WERI-Rb-1 (cell line): Measurements from ENCODE around the gene PLEKHG4B.
"Not testable (repeated sequence)": the region's sequence is repeated elsewhere in the genome, so short reads cannot be mapped to it uniquely, and the experiment has no call there.

Experiments used
- DNase-seq: peaks from one replicate; pipeline ENCODE4 v3.0.0-alpha.2; 2020
- H3K27ac ChIP-seq: fragments of 250-450 bp; sonication (Bioruptor Pico); 2 replicates; pipeline ENCODE4 v1.5.1; 2020; ENCODE audit warnings: mild to moderate bottlenecking, moderate library complexity
- H3K27me3 ChIP-seq: fragments of 250-450 bp; sonication (Bioruptor Pico); 2 replicates; pipeline ENCODE4 v1.5.1; 2021; ENCODE audit warnings: mild to moderate bottlenecking, low read depth, moderate library complexity; ENCODE audit not compliant: insufficient read depth, severe bottlenecking
- H3K36me3 ChIP-seq: fragments of 250-450 bp; sonication (Bioruptor Pico); 2 replicates; pipeline ENCODE4 v1.5.1; 2020; ENCODE audit warnings: mild to moderate bottlenecking, moderate library complexity
- H3K4me3 ChIP-seq: 2 replicates; pipeline ENCODE4 v1.5.1; 2011; ENCODE audit warnings: low read depth, mild to moderate bottlenecking, control low read depth, low read length
- H3K9me3 ChIP-seq: fragments of 250-450 bp; sonication (Bioruptor Pico); 2 replicates; pipeline ENCODE4 v1.5.1; 2021; ENCODE audit warnings: mild to moderate bottlenecking, moderate library complexity; ENCODE audit not compliant: severe bottlenecking
- CTCF ChIP-seq: IDR thresholded peaks from 2 replicates; pipeline ENCODE4 v1.5.1; 2011; ENCODE audit warnings: low read depth, mild to moderate bottlenecking, control low read depth, inconsistent platforms, low read length

PLEKHG4B gene

GRCh38 chr5:102411-103043 lies 10.6 kb downstream of the PLEKHG4B start:
- H3K36me3 ChIP-seq: no peaks in the 10 kb centered on the region
- H3K27me3 ChIP-seq: peaks cover 15% of the 10 kb centered on the region
- no peak for DNase-seq
- no peak overlapping the region for H3K27ac ChIP-seq
- no peak for TF ChIP-seq CTCF
- no peak overlapping the region for H3K4me3 ChIP-seq
- peaks cover 17% of the 10 kb centered on the region for H3K9me3 ChIP-seq

- not testable (repeated sequence) for H3K27ac ChIP-seq, H3K4me3 ChIP-seq, DNase-seq, H3K36me3 ChIP-seq
- peaks cover 10% of the 10 kb centered on the region for H3K27me3 ChIP-seq
- peaks cover 17% of the 10 kb centered on the region for H3K9me3 ChIP-seq
Measured at GRCh38 chr5:104106-104505, 12.1 kb downstream of the PLEKHG4B start.

GRCh38 chr5:104778-105296 lies 12.9 kb downstream of the PLEKHG4B start:
- no peaks in the 10 kb centered on the region for H3K36me3 ChIP-seq
- H3K27ac ChIP-seq: no peak overlapping the region

GRCh38 chr5:105504-106070 lies 13.6 kb downstream of the PLEKHG4B start:
- Histone ChIP-seq H3K36me3 (no peaks in the 10 kb centered on the region), H3K27me3 (peaks cover 10% of the 10 kb centered on the region), H3K9me3 (peaks cover 12% of the 10 kb centered on the region), H3K4me3 (no peak overlapping the region), H3K27ac (no peak overlapping the region)
- no peak for TF ChIP-seq CTCF
- DNase-seq: no peak

More at GRCh38 chr5:104778-105296, 12.9 kb downstream of the PLEKHG4B start:
- no peak for TF ChIP-seq CTCF
- Histone ChIP-seq H3K27me3 (peaks cover 10% of the 10 kb centered on the region), H3K9me3 (peaks cover 15% of the 10 kb centered on the region), H3K4me3 (no peak overlapping the region)
- DNase-seq: no peak

- no peaks in the 10 kb centered on the region for H3K36me3 ChIP-seq
- TF ChIP-seq CTCF: no peak
- H3K27me3 ChIP-seq: peaks cover 14% of the 10 kb centered on the region
- no peak overlapping the region for H3K4me3 ChIP-seq
- peaks cover 12% of the 10 kb centered on the region for H3K9me3 ChIP-seq
- no peak for DNase-seq
- no peak overlapping the region for H3K27ac ChIP-seq
Measured at GRCh38 chr5:106587-106986, 14.6 kb downstream of the PLEKHG4B start.

GRCh38 chr5:107526-107925 lies 15.6 kb downstream of the PLEKHG4B start:
- no peak overlapping the region for H3K27ac ChIP-seq
- peaks cover 6% of the 10 kb centered on the region for H3K9me3 ChIP-seq
- H3K36me3 ChIP-seq: no peaks in the 10 kb centered on the region
- TF ChIP-seq CTCF: no peak
- DNase-seq: no peak
- peaks cover 18% of the 10 kb centered on the region for H3K27me3 ChIP-seq
- no peak overlapping the region for H3K4me3 ChIP-seq
